Fibroblast of lung (primary cell): Measurements from ENCODE around the gene OGFOD2. TPM values are rescaled to one million over a fixed set of nuclear protein-coding genes. Genes with fewer than 3 reads are reported as not detected.

Experiments used
- DNase-seq, 2 donors: peaks; one replicate each; pipeline versions ENCODE4 v3.0.0 to v3.0.0-alpha.2; 2010; ENCODE audit warnings: low read depth in 2 of 2
- H2AFZ ChIP-seq: 2 replicates; pipeline ENCODE4 v1.5.1; 2012; ENCODE audit warnings: low read length, control low read depth, inconsistent platforms
- H3K27ac ChIP-seq: 2 replicates; pipeline ENCODE4 v1.5.1; 2011; ENCODE audit warnings: low read length, control low read depth; ENCODE audit not compliant: insufficient read depth
- H3K27me3 ChIP-seq: 2 replicates; pipeline ENCODE4 v1.5.1; 2011; ENCODE audit warnings: mild to moderate bottlenecking, low read length; ENCODE audit not compliant: control insufficient read depth, insufficient read depth
- H3K36me3 ChIP-seq: 2 replicates; pipeline ENCODE4 v1.5.1; 2011; ENCODE audit warnings: low read length; ENCODE audit not compliant: control insufficient read depth, insufficient read depth
- H3K4me1 ChIP-seq: 2 replicates; pipeline ENCODE4 v1.5.1; 2011; ENCODE audit warnings: low read length; ENCODE audit not compliant: control insufficient read depth, insufficient read depth; ENCODE audit errors: extremely low read depth
- H3K4me2 ChIP-seq: 2 replicates; pipeline ENCODE4 v1.5.1; 2011; ENCODE audit warnings: low read length, control low read depth; ENCODE audit not compliant: insufficient read depth; ENCODE audit errors: extremely low read depth
- H3K4me3 ChIP-seq, 4 experiments: fragments of 200-600 bp in 1 of 4; sonication (generic) in 1 of 4; replicated peaks in 1 of 4; 2 replicates each; pipeline ENCODE4 v1.5.1; 2011 to 2016; ENCODE audit warnings: low read length in 4 of 4, low read depth in 3 of 4, mild to moderate bottlenecking in 3 of 4, control low read depth in 2 of 4, inconsistent platforms in 1 of 4, mixed read lengths in 1 of 4; ENCODE audit not compliant: insufficient read depth in 1 of 4; ENCODE audit errors: control extremely low read depth in 1 of 4
- H3K79me2 ChIP-seq: 2 replicates; pipeline ENCODE4 v1.5.1; 2012; ENCODE audit warnings: mild to moderate bottlenecking, low read length, inconsistent platforms; ENCODE audit not compliant: control insufficient read depth, insufficient read depth
- H3K9ac ChIP-seq: 2 replicates; pipeline ENCODE4 v1.5.1; 2011; ENCODE audit warnings: mild to moderate bottlenecking, low read length, control low read depth; ENCODE audit not compliant: insufficient read depth
- H3K9me3 ChIP-seq: 2 replicates; pipeline ENCODE4 v1.5.1; 2012; ENCODE audit warnings: low read depth, low read length; ENCODE audit not compliant: control insufficient read depth, insufficient read depth
- H4K20me1 ChIP-seq: 2 replicates; pipeline ENCODE4 v1.5.1; 2011; ENCODE audit warnings: low read length; ENCODE audit not compliant: control insufficient read depth, insufficient read depth; ENCODE audit errors: extremely low read depth
- EZH2 ChIP-seq: IDR thresholded peaks from 2 replicates; pipeline ENCODE4 v1.5.1; 2012; ENCODE audit warnings: low read length, control low read depth, mild to moderate bottlenecking; ENCODE audit errors: missing control alignments
- polyA plus RNA-seq, 2 donors: library from polyadenylated mRNA; depleted of rRNA in 1 of 2; stranded (reverse) in 1 of 2; unstranded in 1 of 2; fragments of >200 nt; gene quantifications; 2 replicates each; pipeline ENCODE4 v1.2.1, GENCODE V29; 2011 to 2012; ENCODE audit warnings: missing spikeins in 1 of 2
- total RNA-seq: library from RNA; depleted of rRNA; stranded (reverse); fragments of >200 nt; gene quantifications from 2 replicates; pipeline ENCODE4 v1.2.1, GENCODE V29; 2014
- TF ChIP-seq, protein P1 (sequence below), 2 donors: IDR thresholded peaks in 1 of 2; conservative IDR thresholded peaks in 1 of 2; 1 replicate in 1 of 2; 2 replicates in 1 of 2; pipeline ENCODE4 v1.5.1; 2011 to 2012; ENCODE audit warnings: low read length in 2 of 2, control low read depth in 1 of 2, inconsistent platforms in 1 of 2, low read depth in 1 of 2, mild to moderate bottlenecking in 1 of 2

Gene OGFOD2
- total and polyA plus RNA-seq, 2 donors (not counting 1 experiment from before 2014, with no cell fraction given), result 5.2 to 9.6 TPM

DNA sequence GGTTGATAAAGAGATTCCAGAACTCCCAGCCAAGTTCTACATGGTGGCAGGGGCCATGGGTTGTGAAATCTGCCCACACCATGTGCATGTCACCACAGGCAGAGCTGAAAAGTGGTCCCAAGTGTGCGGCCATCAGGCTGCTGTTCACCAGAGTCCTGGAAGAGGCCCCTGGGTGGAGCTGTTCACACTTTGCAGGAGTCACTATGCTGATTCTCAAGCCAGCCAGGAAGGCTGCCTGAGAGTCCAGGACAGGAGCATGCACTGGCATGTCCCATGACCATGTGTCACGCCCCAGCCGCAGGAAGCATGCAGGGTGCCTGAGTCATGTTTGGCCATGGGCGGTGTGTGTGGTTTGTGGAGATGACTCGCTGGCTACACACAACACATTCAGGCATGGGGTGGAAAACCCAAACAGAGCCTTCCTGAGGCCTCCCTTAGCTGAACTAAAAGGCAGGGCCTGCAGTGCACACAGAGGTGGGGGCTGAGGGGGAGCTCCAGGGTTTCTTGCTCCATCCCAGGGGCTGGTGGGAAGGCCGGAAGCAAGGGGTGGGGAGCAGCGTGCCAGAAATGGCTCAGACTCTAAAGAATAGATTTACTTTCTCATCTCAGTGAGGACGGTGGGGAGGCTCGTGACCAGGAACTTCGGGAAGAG, 28.2 kb upstream of the OGFOD2 start:
- no peak overlapping the region for H3K9ac ChIP-seq
- H3K9me3 ChIP-seq, result no peaks in the 10 kb centered on the region
- H2AFZ ChIP-seq, result no peak overlapping the region
- no peak for TF ChIP-seq EZH2
- TF ChIP-seq, protein P1, sequence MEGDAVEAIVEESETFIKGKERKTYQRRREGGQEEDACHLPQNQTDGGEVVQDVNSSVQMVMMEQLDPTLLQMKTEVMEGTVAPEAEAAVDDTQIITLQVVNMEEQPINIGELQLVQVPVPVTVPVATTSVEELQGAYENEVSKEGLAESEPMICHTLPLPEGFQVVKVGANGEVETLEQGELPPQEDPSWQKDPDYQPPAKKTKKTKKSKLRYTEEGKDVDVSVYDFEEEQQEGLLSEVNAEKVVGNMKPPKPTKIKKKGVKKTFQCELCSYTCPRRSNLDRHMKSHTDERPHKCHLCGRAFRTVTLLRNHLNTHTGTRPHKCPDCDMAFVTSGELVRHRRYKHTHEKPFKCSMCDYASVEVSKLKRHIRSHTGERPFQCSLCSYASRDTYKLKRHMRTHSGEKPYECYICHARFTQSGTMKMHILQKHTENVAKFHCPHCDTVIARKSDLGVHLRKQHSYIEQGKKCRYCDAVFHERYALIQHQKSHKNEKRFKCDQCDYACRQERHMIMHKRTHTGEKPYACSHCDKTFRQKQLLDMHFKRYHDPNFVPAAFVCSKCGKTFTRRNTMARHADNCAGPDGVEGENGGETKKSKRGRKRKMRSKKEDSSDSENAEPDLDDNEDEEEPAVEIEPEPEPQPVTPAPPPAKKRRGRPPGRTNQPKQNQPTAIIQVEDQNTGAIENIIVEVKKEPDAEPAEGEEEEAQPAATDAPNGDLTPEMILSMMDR (conservative IDR thresholded peaks at IDR 0.05 in 1 of 2, IDR thresholded peaks at IDR 0.05 in 1 of 2; ENCODE audit: low read depth in 1 of 2, low read length in 2 of 2), result peak; percentile 32 to 38
- no peaks in the 10 kb centered on the region for H4K20me1 ChIP-seq
- H3K4me3 ChIP-seq, result no peak overlapping the region
- peak; percentile 99 to 100 for DNase-seq
- H3K27ac ChIP-seq, result peak overlapping the region; percentile 71
- no peak overlapping the region for H3K4me2 ChIP-seq
- no peaks in the 10 kb centered on the region for H3K36me3 ChIP-seq
- no peaks in the 10 kb centered on the region for H3K79me2 ChIP-seq
- no peaks in the 10 kb centered on the region for H3K27me3 ChIP-seq
- peaks cover 30% of the 10 kb centered on the region for H3K4me1 ChIP-seq

DNA sequence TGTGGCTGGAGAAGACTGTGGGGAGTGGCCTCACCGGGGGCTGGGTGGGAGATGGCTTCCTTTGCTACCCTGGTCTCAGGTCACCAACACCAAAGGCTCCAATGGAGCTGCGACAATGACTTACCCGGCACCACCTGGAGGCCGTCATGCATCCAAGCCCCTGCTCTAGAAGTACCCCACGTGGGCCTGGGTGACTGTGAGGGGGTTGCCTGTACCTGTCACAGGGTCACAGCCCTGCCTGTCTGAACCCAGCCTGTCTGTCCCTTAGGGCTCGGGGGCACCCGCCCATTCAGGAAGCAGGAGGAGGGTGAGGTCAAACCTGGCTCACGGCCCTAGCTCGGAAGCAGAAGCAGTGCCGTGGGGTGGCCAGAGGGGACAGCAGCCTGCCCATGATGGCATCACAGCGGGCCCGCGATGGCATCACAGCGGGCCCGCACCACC, 27.7 kb upstream of the OGFOD2 start:
- Histone ChIP-seq H3K4me2 (no peak overlapping the region), H3K4me3 (no peak overlapping the region), H3K27me3 (no peaks in the 10 kb centered on the region), H3K79me2 (no peaks in the 10 kb centered on the region), H4K20me1 (no peaks in the 10 kb centered on the region), H3K9ac (no peak overlapping the region), H3K9me3 (no peaks in the 10 kb centered on the region), H3K27ac (peak overlapping the region; percentile 71), H3K36me3 (no peaks in the 10 kb centered on the region), H3K4me1 (peaks cover 30% of the 10 kb centered on the region), H2AFZ (no peak overlapping the region)
- DNase-seq, result no peak
- TF ChIP-seq, protein P1 (conservative IDR thresholded peaks at IDR 0.05 in 1 of 2, IDR thresholded peaks at IDR 0.05 in 1 of 2; ENCODE audit: low read depth in 1 of 2, low read length in 2 of 2), result no peak
- no peak for TF ChIP-seq EZH2

DNA sequence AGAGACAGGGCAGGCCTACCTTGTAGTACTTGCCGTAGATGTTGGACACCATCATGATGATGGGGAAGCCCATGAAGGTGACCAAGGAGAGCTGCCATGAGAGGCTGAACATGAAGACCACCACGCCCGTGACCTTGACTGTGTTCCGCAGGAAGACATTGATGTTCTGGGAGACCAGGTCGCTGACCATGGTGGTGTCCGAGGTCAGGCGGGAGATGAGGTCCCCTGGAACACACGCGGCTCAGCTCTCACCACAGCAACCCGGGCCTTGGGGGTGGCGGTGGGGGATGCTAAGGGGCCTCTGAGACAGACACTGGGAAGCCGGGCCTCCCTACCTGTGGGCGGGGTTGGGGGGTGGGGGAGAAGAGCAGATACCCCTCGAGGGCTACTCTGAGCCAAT, 26.4 kb upstream of the OGFOD2 start:
- peaks cover 25% of the 10 kb centered on the region for H3K4me1 ChIP-seq
- no peak for DNase-seq

More for the DNA sequence above, 26.4 kb upstream of the OGFOD2 start:
- Histone ChIP-seq H3K79me2 (no peaks in the 10 kb centered on the region), H4K20me1 (no peaks in the 10 kb centered on the region), H3K27me3 (no peaks in the 10 kb centered on the region), H3K36me3 (no peaks in the 10 kb centered on the region), H3K4me2 (no peak overlapping the region), H3K27ac (no peak overlapping the region), H2AFZ (no peak overlapping the region), H3K9me3 (no peaks in the 10 kb centered on the region), H3K4me3 (no peak overlapping the region), H3K9ac (no peak overlapping the region)
- TF ChIP-seq EZH2, result no peak
- TF ChIP-seq, protein P1 (conservative IDR thresholded peaks at IDR 0.05 in 1 of 2, IDR thresholded peaks at IDR 0.05 in 1 of 2; ENCODE audit: low read depth in 1 of 2, low read length in 2 of 2), result no peak
